Measurements from ENCODE around the gene RHCG.

Gene RHCG

DNA sequence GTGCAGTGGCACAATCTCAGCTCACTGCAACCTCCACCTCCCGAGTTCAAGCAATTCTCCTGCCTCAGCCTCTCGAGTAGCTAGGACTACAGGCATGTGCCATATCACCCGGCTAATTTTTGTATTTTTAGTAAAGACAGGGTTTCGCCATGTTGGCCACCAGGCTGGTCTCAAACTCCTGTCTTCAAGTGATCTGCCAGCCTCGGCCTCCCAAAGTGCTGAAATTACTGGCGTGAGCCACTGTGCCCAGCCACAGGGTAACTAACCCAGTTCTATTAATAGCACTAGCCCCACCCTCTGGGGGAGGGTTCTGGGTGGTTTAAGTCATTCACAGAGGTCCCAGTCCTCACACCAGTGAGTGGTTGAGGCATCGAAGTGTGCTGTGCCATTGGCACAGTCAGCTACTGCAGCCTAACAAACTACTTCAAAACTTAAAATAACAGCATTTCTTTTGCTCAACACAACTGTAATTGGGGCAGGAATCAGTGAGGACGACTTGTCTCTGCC is 44.0 kb downstream of the RHCG start:
- no peak overlapping the region for H3K4me3 ChIP-seq (ENCODE audit: low read length)
- TF ChIP-seq, protein P1, sequence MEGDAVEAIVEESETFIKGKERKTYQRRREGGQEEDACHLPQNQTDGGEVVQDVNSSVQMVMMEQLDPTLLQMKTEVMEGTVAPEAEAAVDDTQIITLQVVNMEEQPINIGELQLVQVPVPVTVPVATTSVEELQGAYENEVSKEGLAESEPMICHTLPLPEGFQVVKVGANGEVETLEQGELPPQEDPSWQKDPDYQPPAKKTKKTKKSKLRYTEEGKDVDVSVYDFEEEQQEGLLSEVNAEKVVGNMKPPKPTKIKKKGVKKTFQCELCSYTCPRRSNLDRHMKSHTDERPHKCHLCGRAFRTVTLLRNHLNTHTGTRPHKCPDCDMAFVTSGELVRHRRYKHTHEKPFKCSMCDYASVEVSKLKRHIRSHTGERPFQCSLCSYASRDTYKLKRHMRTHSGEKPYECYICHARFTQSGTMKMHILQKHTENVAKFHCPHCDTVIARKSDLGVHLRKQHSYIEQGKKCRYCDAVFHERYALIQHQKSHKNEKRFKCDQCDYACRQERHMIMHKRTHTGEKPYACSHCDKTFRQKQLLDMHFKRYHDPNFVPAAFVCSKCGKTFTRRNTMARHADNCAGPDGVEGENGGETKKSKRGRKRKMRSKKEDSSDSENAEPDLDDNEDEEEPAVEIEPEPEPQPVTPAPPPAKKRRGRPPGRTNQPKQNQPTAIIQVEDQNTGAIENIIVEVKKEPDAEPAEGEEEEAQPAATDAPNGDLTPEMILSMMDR (conservative IDR thresholded peaks at IDR 0.05; ENCODE audit: low read depth, low read length): no peak
- no peak for DNase-seq (ENCODE audit: low read depth)

DNA sequence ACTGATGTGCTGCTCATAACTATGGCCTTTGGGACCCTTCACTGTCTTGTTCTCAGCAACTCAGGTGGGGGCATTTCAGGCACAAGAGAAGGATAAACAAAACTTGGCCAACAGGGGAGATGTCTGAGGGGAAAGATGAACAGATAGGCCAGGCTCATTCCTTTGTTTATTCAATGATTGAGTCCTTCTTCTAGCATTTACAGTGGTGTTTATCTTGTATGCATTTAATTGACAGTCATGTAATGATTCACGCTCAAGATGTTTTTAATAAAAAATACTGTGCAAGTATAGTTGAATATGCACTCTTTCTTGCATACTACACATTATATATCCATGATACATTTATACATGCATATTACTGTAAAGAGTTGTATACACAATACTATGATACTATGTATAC is 44.5 kb downstream of the RHCG start:
- H3K4me3 ChIP-seq (ENCODE audit: low read length): no peak overlapping the region
- TF ChIP-seq, protein P1 (conservative IDR thresholded peaks at IDR 0.05; ENCODE audit: low read depth, low read length): no peak
- no peak for DNase-seq (ENCODE audit: low read depth)

DNA sequence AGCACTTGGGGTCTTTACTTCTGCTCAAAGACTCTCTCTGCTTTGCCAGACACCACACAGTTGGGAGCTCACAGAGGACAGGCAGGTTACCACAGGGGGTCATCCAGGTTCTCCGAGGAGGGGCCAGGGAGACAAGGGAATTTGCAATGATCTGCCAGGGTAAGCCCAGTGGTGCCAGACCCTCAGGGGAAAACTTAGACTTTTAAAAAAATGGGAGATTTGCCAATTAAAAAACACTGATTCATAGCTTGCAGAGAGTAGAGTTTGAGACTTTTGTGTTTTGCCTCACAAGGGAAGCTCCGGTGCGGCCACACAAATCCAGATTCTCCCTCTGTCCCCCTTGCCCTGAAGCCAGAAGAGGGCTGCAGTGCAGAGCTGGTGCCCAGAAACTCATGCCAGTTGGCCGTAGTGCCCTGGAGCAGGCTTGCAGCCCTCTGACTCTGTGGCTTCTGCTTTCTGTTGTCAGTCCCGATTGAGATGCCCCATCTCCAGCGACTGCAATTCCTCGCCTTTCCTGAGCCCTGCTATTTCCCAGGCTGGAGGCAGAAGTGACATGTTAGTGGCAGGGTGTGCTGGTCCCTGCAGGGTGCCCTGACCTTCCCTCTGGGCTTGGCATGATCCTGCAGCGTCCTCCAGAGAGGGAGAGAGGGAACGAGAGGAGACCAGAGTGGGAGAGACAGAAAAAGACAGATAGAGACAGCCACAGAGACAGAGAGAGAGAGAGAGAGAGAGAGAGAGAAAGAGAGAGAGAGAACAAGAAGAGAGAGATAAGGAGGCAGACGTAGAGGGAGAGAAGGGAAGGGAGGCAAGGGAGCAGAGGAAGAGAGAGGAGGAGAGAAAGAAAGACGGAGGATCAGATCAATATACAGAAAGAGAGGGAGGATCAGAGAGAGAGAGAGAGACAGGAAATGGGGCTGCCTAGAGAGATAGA is 46.0 kb downstream of the RHCG start:
- no peak for DNase-seq (ENCODE audit: low read depth)
- H3K4me3 ChIP-seq (ENCODE audit: low read length): no peak overlapping the region
- TF ChIP-seq, protein P1 (conservative IDR thresholded peaks at IDR 0.05; ENCODE audit: low read depth, low read length): no peak

DNA sequence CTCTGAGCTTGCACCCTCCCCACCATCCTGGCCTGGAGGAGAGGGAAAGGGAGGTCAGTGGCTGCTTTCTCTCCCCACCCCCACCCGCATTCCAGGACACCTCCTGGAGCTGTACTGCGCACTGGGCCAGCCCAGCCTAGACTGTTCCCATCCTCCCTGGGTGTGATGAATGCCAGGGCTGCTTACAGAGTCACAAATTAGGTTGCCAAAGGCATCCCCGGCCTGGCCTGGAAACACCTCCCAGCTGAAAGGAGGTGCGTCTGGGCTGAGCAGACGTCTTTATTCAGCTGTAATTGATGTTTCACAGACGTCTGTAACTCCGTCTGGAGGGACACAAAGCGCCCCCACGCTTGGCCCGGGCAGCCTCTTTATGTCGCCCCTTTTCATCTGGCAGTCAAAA is 47.6 kb downstream of the RHCG start:
- TF ChIP-seq, protein P1 (conservative IDR thresholded peaks at IDR 0.05; ENCODE audit: low read depth, low read length): no peak
- no peak for DNase-seq (ENCODE audit: low read depth)

DNA sequence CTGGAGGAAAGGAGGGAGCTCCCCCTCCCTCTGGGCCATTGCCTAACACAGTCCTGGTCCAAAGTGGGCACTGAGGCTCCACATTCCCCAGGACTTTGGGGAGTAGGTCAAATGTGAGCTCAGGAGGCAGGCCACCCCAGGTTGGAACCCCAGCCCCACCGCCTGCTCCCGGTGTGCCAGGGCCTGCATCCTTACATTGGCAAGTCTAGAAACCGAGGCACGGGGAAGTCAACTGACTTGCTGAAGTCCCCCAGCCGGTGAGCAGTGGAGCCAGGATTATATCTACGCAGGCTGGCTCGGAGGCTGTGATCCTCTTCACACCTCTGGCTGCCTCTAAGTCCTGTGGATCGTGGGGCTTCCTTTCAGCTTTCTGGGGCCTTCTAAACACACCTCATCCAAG is 48.7 kb downstream of the RHCG start:
- no peak overlapping the region for H3K4me3 ChIP-seq (ENCODE audit: low read length)
- TF ChIP-seq, protein P1 (conservative IDR thresholded peaks at IDR 0.05; ENCODE audit: low read depth, low read length): no peak
- no peak for DNase-seq (ENCODE audit: low read depth)

More for the DNA sequence above, 47.6 kb downstream of the RHCG start:
- no peak overlapping the region for H3K4me3 ChIP-seq (ENCODE audit: low read length)

DNA sequence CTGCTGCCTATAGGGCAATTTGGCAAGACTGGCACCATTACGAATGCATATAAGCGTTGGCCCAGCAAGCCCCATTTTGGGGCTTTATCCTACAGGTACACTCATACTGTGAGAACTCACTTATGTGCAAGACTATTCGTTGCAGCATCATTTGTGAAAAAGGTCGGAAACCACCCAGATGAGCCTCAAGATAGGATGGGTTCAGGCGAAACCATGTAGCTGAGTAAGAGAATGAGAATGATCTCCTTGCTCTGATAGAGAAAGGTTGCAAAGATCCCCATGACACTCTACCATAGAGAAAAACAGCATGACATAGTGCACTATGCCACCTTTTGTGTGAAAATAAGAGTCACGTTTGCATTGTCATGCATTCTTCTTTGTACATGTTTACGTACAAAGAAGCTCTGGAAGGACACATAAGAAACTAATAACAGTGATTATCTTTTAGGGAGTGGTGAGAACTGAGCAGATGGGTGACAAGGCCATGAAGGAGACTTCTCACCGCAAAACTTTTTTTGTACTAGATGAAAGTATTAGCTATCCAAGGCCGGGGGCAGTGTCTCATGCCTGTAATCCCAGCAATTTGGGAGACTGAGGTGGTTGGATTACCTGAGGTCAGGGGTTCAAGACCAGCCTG is 50.0 kb downstream of the RHCG start:
- H3K4me3 ChIP-seq (ENCODE audit: low read length): no peak overlapping the region
- TF ChIP-seq, protein P1 (conservative IDR thresholded peaks at IDR 0.05; ENCODE audit: low read depth, low read length): no peak
- DNase-seq (ENCODE audit: low read depth): no peak
